Choroid plexus epithelial cell (primary cell): ENCODE results near the gene UPF2.

ENCODE experiments used
- DNase-seq: peaks from one replicate; pipeline ENCODE4 v3.0.0-alpha.2; 2010; ENCODE audit warnings: low read depth
- H3K4me3 ChIP-seq: 2 replicates; pipeline ENCODE4 v1.5.1; 2011; ENCODE audit warnings: low read depth, mild to moderate bottlenecking, control low read depth, low read length, moderate library complexity
- CTCF ChIP-seq: conservative IDR thresholded peaks from 2 replicates; pipeline ENCODE4 v1.5.1; 2011; ENCODE audit warnings: low read depth, mild to moderate bottlenecking, control low read depth, inconsistent platforms, low read length, moderate library complexity

UPF2 gene

GRCh38 chr10:11961771-11962170, 80.8 kb downstream of the UPF2 start:
- no peak overlapping the region for H3K4me3 ChIP-seq
- no peak for DNase-seq
- no peak for TF ChIP-seq CTCF

GRCh38 chr10:11959966-11960365, 82.6 kb downstream of the UPF2 start:
- DNase-seq = no peak
- H3K4me3 ChIP-seq = no peak overlapping the region
- TF ChIP-seq CTCF = no peak

GRCh38 chr10:11958956-11959355, 83.7 kb downstream of the UPF2 start:
- no peak overlapping the region for H3K4me3 ChIP-seq
- TF ChIP-seq CTCF = no peak
- DNase-seq = no peak

- TF ChIP-seq CTCF = no peak
- no peak overlapping the region for H3K4me3 ChIP-seq
- no peak for DNase-seq
Observed at GRCh38 chr10:11951695-11952094, 90.9 kb downstream of the UPF2 start.

- no peak overlapping the region for H3K4me3 ChIP-seq
- no peak for DNase-seq
- no peak for TF ChIP-seq CTCF
Observed at GRCh38 chr10:11950325-11951018, 92.1 kb downstream of the UPF2 start.

- no peak for TF ChIP-seq CTCF
- no peak overlapping the region for H3K4me3 ChIP-seq
- no peak for DNase-seq
Observed at GRCh38 chr10:11949152-11949551, 93.5 kb downstream of the UPF2 start.

- no peak for DNase-seq
- TF ChIP-seq CTCF = no peak
- H3K4me3 ChIP-seq = no peak overlapping the region
Observed at GRCh38 chr10:11946652-11947051, 96.0 kb downstream of the UPF2 start.
